ENCODE measurements around the gene LRRK2. TPM values are rescaled to one million over a fixed set of nuclear protein-coding genes. Genes with fewer than 3 reads are reported as not detected.

The LRRK2 gene
- total and polyA plus RNA-seq, 10 of the 15 experiments (the other 5 are each of a cell fraction or from before 2014, with no cell fraction given) = 0.80 to 32.6 (median 1.4) TPM

GRCh38 chr12:40236357-40236850 is 11.6 kb downstream of the LRRK2 start:
- no peak for FAIRE-seq
- POLR2A ChIA-PET = no interaction called here
- ATAC-seq = no peak
- no peaks in the 10 kb centered on the region for H3K79me2 ChIP-seq (ENCODE audit: control insufficient read depth, insufficient read depth, low read length)
- H3K27me3 ChIP-seq (replicated peaks in 1 of 2; ENCODE audit: control insufficient read depth in 2 of 2, insufficient read depth in 2 of 2, low read length in 1 of 2) = no peaks in the 10 kb centered on the region
- peaks cover 13% of the 10 kb centered on the region; the same call in 1 of the 2 replicates for H3K4me1 ChIP-seq (ENCODE audit: control insufficient read depth, insufficient read depth, low read length)
- in situ Hi-C loops (cut with MboI) (no loop called here), intact Hi-C loops (cut with micrococcal nuclease; ENCODE audit: unreplicated experiment) (no loop called here)
- no peak overlapping the region for H3K27ac ChIP-seq (ENCODE audit: control insufficient read depth, insufficient read depth)
- no peak overlapping the region for H2AFZ ChIP-seq (ENCODE audit: control insufficient read depth, low read depth, low read length)
- H4K20me1 ChIP-seq (ENCODE audit: control insufficient read depth, insufficient read depth) = no peaks in the 10 kb centered on the region
- CTCF ChIA-PET = no interaction called here
- no peak overlapping the region for H3K9ac ChIP-seq (ENCODE audit: control insufficient read depth, insufficient read depth, low read length)
- 93% methylated on average over 3 of the region's 3 CpGs for WGBS (ENCODE audit: insufficient coverage, insufficient replicate concordance, low lambda C conversion rate, missing lambda C conversion rate)
- BruUV-seq (replicated peaks) = no TSS peak
- no peak for DNase-seq (ENCODE audit: low read depth, low spot score)
- no peaks in the 10 kb centered on the region for H3K36me3 ChIP-seq (ENCODE audit: control insufficient read depth in 2 of 2, insufficient read depth in 2 of 2, low read length in 1 of 2)
- no peak overlapping the region for H3K4me3 ChIP-seq
- H3K4me2 ChIP-seq (ENCODE audit: control insufficient read depth, insufficient read depth) = no peak overlapping the region
- H3K9me3 ChIP-seq (replicated peaks; ENCODE audit: control insufficient read depth, insufficient read depth, low read length) = no peaks in the 10 kb centered on the region; the same call in 2 of the 3 replicates
- TF ChIP-seq RAD51 (IDR thresholded peaks at IDR 0.05) (no peak), ZBTB33 (IDR thresholded peaks at IDR 0.05) (no peak), TARDBP (IDR thresholded peaks at IDR 0.05; ENCODE audit: borderline replicate concordance) (no peak), CEBPB (IDR thresholded peaks at IDR 0.05; ENCODE audit: borderline replicate concordance in 1 of 2, low read depth in 2 of 2, low read length in 2 of 2) (no peak), IRF3 (IDR thresholded peaks at IDR 0.05) (no peak), SIN3A (IDR thresholded peaks at IDR 0.05; ENCODE audit: low read depth, low read length) (no peak), NFIC (IDR thresholded peaks at IDR 0.05; ENCODE audit: low read depth, low read length) (no peak), EP300 (IDR thresholded peaks at IDR 0.05; ENCODE audit: borderline replicate concordance in 1 of 2, control insufficient read depth in 1 of 2, low read depth in 2 of 2, low read length in 2 of 2) (no peak), BMI1 (IDR thresholded peaks at IDR 0.05; ENCODE audit: borderline replicate concordance) (no peak)
- SMC1A ChIA-PET (ENCODE audit: uncharacterized antibody, unreplicated experiment) = interaction anchor here (0.9 to 1.0 kb wide), 2 partner anchors 13 to 25 kb away, joined by 3 to 6 read pairs; no protein-coding TSS in a partner anchor
- RAD21 ChIA-PET (ENCODE audit: unreplicated experiment) = no interaction called here
